ENCODE results near the gene PDK1.

GRCh38 chr2:172518995-172519394 is 36.9 kb upstream of the PDK1 start:
- TF ChIP-seq POLR2A (IDR thresholded peaks at IDR 0.05; ENCODE audit: low read depth, low read length) (no peak), POLR2AphosphoS5 (IDR thresholded peaks at IDR 0.05; ENCODE audit: low read depth, low read length) (no peak)
